ENCODE measurements around the gene PREB.
"Not testable (repeated sequence)": the region's sequence is repeated elsewhere in the genome, so short reads cannot be mapped to it uniquely, and the experiment has no call there.

Gene PREB, protein sequence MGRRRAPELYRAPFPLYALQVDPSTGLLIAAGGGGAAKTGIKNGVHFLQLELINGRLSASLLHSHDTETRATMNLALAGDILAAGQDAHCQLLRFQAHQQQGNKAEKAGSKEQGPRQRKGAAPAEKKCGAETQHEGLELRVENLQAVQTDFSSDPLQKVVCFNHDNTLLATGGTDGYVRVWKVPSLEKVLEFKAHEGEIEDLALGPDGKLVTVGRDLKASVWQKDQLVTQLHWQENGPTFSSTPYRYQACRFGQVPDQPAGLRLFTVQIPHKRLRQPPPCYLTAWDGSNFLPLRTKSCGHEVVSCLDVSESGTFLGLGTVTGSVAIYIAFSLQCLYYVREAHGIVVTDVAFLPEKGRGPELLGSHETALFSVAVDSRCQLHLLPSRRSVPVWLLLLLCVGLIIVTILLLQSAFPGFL

DNA sequence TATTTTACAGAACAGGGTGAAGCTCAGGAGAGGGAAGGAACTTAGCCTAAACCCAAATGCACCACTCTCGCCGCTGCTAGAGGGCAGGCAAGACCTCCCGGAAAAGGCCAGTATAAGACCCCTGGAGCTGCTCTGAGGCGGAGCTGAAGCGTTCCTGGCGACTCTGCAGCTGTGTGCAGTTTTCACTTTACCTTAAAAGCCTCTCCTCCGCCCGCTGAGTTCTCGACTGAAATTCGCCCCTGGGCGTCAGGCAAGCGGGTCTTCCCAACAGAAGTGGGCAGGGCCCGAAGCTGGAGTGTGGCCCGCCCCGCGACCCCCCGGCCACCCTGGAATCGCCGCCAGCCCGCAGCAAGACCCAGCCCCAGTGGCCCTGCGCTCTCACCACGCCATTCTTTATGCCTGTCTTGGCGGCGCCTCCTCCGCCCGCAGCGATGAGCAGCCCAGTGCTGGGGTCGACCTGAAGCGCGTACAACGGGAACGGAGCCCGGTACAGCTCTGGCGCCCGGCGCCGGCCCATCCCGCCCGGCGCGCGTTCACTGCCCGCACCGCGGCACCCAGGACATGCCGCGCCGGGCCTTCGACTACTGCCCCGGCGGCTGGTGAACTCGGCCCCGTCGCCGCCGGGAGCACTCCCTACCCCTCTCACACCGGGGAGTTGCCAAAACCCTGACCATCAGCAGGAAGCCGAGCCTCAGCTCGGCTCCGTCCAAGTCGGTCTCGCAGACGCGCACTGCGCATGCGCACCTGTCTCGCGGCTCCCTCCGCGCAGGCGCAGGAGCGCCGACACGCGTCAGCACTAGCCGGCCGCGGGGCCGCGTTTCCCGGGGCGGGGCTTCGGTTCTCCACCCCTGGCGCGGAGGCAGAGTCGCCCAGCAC lies at the start of gene PREB:
Gene PREB (minus strand): TSS at position 732 of the 876 bp plus-strand sequence. CDS start 215 bp downstream, at position 517.
- DNase-seq = peak; percentile 86

DNA sequence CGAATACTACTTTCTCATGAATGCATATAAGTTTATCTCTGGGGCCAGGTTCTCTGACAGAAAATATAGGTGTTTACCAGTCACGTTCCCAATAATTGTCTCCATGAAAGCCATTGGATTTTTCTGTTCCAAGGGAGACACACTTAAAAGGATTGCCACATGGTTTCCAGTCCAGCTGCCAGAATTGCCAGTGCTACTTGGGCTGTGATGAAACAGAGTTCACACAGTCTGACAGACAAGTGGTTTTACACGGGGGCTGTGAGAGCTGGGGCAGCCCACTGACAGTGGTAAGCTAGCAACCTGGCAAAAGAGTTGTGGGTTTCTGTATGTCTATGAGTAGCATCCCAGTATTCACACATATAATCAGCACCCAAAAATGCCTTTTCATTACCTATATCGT lies 49.7 kb upstream of the PREB start:
- DNase-seq = no peak

DNA sequence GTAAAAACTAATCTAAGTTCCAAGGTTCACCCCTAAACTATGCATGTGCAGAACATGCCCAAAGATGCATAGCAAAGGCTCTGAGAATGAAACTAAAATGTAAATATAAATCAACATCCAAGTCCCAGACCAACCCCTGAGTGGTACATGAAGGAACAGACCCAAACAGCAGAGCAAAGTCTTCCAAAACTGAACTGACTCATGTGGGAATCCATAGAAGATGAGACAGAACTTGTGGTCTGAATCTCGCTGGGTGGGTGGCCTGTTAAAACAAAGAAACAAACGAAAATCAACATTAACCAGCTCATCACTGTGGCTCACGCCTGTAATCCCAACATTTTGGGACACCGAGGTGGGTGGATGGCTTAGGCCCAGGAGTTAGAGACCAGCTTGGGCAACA lies 47.9 kb upstream of the PREB start:
- no peak for DNase-seq

DNA sequence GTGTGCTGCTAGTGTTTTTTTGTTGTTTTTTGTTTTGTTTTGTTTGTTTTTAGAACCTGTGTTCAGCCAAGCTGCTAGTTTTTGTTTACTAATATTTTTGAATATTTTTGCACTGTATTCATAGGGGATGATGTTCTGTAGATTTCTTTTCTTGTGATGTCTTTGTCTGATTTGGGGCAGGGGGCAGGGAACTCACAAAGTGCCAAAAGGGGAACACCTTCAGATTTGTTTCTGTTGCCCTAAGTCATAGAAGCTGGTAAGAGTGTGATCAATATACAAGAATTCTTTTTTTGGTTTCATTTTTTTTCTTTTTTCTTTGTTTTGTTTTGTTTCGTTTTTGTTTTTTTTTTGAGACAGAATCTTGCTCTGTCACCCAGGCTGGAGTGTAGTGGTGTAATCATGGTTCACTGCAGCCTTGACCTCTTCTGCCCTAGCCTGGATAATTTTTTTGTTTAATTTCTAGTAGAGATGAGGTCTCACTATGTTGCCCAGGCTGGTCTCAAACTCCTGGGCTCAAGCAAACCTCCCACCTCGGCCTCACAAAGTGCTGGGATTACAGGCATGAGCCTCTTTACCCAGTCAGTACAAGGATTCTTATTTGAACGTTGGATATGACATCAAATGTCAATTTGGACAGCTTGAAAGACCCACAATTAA lies 45.0 kb upstream of the PREB start:
- DNase-seq = no peak

DNA sequence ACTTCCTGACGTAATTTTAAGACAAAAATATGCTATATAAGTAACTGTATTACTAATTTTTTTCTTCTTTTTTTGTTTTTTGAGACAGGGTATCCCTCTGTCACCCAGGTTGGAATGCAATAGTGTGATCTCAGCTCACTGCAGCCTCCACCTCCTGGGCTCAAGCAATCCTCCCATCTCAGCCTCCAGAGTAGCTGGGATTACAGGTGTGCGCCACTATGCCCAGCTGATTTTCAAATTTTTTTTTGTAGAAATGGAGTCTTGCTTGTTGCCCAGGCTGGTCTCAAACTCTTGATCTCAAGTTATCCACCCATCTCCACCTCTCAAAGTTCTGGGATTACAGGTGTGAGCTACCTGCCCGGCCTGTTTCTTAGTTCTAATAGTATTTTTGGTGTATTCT lies 44.0 kb upstream of the PREB start:
- no peak for DNase-seq

DNA sequence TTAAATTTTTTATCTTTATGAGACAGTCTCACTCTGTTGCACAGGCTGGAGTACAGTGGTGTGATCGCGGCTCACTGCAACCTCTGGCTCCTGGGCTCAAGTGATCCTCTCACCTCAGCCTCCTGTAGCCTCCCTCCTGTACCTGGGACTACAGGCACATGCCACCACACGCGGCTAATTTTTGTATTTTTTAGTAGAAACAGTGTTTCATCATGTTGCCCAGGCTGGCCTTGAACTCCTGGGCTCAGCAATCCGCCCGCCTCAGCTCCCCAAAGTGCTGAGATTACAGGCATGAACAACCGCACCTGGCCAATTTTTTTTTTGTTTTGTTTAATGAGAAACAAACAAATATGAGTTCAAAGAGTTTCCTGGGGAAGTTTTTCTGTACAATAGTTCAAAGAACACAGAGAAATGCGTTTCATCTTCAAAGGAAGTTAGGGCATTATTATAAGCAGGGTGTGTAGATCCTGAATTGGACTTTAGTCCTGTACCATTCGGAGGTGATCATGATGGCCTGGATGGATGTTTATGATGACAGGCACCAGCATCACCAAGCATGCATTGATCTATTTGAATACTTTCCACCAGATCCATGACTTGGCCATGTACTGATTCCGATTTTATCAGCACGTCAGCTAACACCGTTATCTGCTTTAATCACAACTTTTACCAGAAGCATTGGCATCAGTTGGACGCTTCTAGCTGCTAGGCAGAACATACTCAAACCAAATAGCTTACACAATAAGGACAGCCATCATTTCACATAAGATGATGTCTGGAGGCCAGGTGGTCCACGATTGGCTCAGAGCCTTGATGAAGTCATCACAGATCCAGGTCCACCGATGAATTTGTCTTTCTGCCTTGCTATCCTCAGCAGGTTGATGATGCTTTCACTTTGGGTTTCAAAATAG lies 43.3 kb upstream of the PREB start:
- no peak for DNase-seq

DNA sequence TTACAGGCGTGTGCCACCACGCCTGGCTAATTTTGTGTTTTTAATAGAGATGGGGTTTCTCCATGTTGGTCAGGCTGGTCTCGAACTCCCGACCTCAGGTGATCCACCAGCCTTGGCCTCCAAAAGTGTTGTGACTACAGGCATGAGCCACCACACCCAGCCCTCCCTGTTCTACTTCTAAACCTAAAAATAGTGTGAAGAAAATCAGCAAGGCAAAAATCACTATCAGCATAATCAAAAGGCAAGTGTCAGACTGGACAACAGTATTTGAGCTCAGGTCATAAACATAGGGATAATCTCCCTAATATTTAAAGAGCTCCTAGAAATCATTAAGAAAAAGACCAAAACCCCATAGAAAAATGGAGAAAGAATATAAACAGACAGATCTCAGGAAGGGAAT lies 41.3 kb upstream of the PREB start:
- DNase-seq = not testable (repeated sequence)

DNA sequence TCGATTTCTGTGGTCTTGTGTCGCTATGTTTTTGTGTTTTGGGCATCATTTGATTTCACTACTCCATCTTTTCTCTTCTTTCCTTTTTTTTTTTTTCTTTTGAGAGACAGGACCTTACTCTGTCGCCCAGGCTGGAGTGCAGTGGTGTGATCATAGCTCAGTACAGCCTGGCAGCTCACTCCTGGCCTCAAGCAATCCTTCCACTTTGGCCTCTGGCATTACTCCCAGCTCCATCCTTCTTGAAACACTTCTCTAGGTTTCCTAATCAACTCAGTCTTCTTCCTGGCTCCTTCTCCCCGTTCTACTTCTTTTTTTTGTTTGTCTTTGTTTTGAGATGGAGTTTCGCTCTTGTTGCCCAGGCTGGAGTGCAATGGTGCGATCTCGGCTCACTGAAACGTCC lies 40.9 kb upstream of the PREB start:
- DNase-seq = no peak

DNA sequence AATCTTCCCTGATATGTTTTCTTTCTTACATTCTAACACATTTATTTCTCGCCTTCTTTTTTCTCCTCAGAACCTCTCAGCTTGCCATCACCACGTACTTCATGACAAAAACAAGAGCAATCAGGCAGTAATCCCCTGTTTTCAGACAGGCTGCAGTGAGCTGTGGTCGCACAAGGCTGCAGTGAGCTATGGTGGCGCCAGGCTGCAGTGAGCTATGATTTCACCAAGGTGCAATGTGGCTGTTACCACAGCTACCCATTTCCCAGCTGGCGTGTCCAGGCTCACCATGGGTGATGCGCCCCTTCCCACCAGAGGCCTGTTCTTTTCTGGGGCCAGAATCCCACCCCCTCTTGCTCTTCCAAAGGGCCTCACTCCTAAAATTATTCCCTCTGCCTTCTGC lies 40.2 kb upstream of the PREB start:
- DNase-seq = no peak

DNA sequence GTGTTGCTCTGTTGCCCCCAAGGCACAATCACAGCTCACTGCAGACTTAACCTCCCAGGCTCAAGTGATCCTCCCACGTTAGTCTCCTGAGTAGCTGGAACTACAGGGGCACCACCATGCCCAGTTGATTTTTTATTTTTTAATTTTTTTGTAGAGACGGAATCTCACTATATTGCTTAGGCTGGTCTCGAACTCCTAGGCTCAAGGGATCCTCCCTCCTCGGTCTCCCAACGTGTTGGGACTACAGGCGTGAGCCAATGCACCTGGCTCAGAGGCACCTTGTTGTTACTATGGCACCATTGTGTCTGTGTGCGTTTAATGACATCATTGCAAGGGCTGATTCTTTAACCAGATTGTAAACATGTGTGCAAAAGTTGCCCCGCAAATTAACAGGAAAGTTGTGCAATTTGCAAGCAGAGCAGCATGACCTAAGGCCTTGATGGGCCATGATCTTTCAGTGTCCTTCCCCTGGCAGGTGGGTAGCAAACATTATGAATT lies 37.0 kb upstream of the PREB start:
- DNase-seq = no peak

DNA sequence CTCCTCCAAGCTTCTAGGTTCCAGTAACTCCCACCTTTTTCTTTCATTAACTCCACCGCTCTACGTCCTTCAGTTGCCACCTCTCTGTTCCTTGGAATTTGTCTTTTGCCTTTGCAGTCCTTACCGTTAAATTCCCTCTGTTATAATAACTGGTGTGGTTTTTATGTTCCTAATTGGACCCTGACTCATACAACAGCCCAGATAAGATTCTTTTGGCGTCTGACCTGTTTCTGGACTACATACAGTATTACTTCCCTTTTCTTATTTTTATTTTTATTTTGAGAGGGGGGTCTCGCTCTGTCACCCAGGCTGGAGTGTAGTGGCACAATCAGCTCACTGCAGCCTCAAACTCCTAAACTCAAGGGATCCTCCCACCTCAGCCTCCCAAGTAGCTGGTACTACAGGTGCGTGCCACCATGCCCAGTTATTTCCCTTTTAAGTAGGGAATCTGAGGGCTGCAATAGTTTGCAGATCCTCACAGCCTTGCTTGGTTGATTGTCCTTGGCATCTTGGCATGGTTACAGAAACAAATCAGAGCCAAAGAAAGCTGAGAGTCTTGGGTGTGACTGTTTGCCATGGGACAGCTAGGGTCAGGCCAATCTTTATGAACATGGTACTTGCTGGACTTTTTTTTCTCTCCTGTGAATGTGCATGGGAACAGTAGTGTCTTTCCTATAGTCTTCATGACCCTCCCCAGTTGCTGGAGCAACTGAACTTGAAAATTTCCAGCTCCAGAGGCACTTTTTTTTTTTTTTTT lies 36.3 kb upstream of the PREB start:
- DNase-seq = no peak

DNA sequence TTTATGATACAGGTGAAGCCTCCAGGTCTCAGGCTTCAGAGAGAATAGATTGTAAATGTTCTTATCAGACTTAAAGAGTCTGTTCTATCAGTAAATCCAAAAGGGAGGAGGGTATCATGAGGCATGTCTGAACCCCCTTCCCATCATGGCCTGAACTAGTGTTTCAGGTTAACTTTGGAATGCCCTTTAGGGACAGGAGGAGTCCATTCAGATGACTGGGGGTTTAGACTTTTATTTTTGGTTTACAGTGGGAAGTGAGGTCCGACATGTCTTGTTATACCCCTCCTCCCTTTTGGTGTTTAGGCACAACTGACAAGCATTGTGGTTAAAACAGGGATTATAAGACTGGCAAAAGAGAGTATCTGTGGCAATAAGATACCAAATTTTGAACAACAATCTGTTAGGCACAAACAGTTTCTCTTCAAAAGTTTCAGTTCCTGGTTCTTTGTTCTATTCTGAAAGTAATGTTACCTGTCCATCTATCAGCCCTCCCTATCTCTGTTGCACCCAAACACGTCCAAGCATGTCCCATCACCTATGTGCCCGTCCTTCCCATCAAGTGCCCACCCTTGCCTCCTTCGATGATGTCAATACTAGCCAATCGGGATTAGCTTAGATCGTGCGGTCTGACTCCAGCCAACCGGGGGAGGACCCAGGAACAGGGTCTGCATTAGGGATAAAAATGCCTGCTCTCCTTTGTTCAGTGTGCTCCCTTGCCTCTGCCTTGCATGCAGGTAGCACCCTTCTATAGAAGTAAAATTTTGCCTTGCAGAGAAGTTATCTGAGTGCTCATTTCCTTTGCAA lies 30.7 kb upstream of the PREB start:
- DNase-seq = no peak

DNA sequence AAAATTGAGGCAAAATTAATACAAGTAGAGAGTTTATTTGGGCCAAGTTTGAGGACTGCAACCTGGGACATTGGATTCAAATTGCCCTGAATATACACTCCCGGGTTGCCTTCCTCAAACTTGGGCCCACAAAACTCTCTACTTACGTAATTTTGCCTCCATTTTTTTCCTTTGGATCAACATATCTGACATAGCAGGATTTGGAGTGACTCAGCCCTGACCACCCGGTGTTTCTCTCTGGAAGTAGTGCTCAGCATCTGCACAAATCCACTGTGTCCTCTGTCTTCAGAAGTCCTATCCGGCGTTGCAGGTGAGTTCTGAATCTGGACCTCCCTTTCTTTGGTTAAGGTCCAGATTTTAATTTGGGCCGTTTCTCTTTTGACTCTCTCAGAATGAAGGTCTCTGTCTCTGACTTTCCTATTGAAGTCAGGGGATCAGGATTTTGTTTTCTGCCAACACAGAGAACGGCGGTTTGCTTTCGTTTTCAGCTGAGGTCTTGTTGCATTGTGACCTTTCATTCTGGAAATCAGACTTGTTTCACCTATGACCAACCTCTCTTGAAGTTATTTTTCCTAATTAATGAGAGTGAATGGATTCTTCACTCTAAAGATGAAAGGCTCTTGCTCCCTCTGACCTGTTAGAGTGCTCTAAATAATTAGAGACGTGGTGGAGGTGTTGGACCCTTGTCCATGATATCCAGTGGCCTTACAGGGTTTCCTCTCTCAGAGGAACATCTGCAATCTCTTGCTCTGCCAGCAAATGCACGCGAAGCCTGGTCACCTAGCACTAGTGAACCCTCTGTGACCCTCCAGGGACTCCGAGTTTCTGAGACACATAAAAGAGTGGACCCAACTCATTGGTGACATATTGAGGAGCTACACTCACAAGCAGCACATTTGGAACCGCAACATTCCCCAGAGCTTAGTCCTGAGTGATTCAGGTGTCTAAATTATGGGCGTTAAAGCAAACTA lies 28.0 kb upstream of the PREB start:
- DNase-seq = no peak

DNA sequence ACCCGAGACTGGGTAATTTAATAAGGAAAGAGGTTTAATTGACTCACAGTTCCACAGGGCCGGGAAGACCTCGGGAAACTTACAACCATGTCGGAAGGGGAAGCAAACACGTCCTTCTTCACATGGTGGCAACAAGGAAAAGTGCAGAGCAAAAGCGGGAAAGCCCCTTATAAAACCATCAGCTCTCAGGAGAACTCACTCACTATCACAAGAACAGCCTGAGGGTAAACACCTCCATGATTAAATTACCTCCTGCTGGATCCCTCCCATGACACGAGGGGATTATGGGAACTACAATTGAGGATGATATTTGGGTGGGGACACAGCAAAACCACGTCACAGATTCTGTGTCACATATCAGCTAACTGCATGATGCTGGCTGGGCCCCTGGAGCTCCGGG lies 25.8 kb upstream of the PREB start:
- DNase-seq = no peak

DNA sequence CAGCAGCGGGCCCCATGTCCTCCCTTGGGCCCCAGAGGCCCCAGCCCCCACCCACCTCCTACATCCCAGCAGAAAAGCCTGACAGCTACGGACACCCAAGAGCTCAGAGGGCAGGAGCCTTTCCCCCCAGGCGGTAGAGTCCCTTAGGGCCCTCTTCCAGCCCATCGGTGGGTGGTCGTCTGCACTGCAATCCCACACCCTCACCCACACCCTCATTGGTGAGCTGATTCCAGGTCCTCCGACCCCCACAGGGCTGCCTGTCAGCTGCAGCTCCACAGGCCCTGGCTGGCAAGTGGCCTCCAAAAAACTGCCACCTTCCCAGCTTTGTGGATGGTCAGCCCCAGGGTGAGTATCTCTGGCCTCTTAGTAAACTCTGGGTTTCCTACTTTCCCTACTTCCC lies 24.8 kb upstream of the PREB start:
- DNase-seq = no peak

DNA sequence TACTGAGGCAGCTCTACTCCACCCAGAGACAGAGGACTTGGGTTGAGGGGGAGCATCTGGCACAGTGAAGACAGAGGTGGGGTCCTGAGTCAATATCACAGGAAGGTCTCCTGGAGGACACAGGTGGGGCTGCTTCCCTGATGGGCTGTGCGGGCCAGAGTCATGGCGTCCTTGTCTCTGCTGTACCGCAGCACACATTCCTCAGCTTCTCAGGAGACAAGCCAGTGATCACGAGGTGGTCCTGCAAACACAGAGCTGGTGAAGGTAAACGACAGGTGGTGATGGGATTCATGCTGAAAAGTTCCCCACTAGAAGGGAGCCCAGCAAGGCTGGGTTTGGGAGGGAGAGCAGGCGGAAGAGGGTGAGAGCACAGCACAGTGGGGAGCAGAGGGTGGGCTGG lies 24.0 kb upstream of the PREB start:
- no peak for DNase-seq

DNA sequence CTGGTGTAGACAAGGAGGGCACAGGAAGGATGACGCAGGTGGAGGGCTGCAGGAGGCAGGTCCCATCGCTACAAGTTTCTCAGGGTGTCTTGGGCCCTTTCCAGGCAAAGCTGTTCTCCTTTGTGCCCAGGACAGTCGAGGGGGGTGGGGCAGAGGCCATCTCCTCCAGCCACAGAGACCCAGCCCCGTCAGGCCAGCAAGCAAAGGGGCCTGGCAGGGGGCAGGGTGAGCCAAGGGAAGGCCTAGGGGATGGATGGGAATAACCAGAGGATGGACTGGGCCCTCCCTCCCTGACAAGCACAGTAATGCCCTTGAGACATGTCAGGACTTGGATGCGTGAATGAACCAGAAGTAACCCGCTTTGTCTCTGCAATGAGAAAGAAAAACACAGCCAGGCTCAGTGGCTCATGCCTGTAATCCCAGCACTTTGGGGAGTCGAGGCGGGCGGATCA lies 20.7 kb upstream of the PREB start:
- no peak for DNase-seq

DNA sequence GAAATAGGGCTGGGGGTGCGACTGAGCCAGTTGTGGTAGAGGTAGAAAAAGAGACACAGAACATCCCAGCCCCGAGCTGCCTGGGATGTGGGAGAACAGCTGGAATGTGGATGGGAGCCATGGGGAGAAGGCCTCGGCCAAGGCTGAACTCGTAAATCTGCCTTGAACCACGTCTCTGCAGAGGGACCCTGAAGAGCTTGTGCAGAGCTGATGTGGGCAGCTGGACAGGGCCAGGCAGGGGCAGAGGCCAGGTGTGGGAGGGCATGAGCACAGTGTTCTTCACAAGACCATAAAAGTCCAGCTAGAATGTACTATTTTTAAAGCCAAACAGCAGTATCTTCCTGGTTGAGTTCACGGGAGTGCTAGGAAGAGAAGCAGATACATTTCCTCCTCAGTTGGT lies 20.1 kb upstream of the PREB start:
- DNase-seq = no peak

DNA sequence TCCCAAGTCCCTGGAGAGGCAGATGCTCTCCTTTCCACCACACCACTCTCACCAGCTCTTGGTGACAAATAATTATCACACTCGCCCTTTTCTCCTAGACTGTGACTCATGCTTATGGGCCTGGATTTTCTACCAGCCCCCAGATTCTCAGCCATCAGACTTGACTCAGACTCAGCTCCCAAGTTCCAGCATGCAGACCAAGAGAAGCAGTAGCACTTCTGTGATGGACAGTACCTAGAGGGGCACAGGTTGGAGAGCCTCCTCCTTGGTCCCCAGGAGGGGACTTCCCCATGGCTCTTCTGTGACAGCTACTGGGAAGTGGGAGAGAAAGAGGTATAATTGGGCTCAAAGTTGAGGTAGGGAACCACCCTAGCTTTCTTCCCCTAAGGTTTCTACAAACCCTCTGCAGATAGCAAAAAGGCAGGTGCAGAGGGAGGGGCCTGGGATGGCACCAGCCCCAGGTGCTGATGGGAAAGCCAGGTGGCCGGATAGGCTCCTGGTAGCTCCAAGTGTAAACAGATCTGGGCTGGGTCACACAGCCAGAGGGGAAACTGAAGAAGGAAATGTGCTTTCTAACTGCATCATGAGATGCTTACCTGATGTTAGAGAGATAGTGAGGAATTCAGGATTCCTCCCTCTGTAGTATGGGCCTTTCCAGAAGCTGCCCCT lies 18.5 kb upstream of the PREB start:
- no peak for DNase-seq

All from NCI-H446 treated with DMSO at 0.1 percent for 48 hours (cell line).